GM19035 (cell line): ENCODE data around the gene GALNT3.

Experiments used
- ATAC-seq: cut with Tn5 transposase; IDR thresholded peaks from one replicate; pipeline ENCODE4 v1.9.1; 2021; ENCODE audit not compliant: unreplicated experiment

The GALNT3 gene

GRCh38 chr2:165746501-165746900 lies 47.5 kb downstream of the GALNT3 start:
- no peak for ATAC-seq

- no peak for ATAC-seq
Measured at GRCh38 chr2:165745916-165746315, 48.1 kb downstream of the GALNT3 start.

GRCh38 chr2:165743442-165743841 lies 50.6 kb downstream of the GALNT3 start:
- peak; percentile 90 for ATAC-seq

- ATAC-seq = no peak
Measured at GRCh38 chr2:165725421-165725820, 68.6 kb downstream of the GALNT3 start.

GRCh38 chr2:165720511-165720910 lies 73.5 kb downstream of the GALNT3 start:
- ATAC-seq = no peak

- no peak for ATAC-seq
Measured at GRCh38 chr2:165718610-165719210, 75.3 kb downstream of the GALNT3 start.

GRCh38 chr2:165716091-165716490 lies 78.0 kb downstream of the GALNT3 start:
- ATAC-seq = no peak

- ATAC-seq = no peak
Measured at GRCh38 chr2:165706960-165707487, 87.0 kb downstream of the GALNT3 start.

GRCh38 chr2:165701147-165701546 lies 92.9 kb downstream of the GALNT3 start:
- no peak for ATAC-seq

- ATAC-seq = no peak
Measured at GRCh38 chr2:165700531-165700930, 93.5 kb downstream of the GALNT3 start.

GRCh38 chr2:165699946-165700345 lies 94.1 kb downstream of the GALNT3 start:
- ATAC-seq = no peak

- peak; percentile 83 for ATAC-seq
Measured at GRCh38 chr2:165698444-165698884, 95.6 kb downstream of the GALNT3 start.

- ATAC-seq = no peak
Measured at GRCh38 chr2:165697748-165698443, 96.2 kb downstream of the GALNT3 start.
